Neuronal stem cell (in vitro differentiated cells): ENCODE data around the gene PLAC1.

ENCODE experiments used
- DNase-seq: peaks from one replicate; pipeline ENCODE4 v3.0.0-alpha.2; 2013; ENCODE audit warnings: low spot score
- H2AFZ ChIP-seq: one replicate; pipeline ENCODE4 v1.6.1; 2013; ENCODE audit warnings: mild to moderate bottlenecking, low read length, inconsistent platforms
- H2AK5ac ChIP-seq: 2 replicates; pipeline ENCODE4 v1.6.1; 2013; ENCODE audit warnings: low read depth, mild to moderate bottlenecking, inconsistent platforms, low read length, moderate library complexity, mixed read lengths
- H2BK120ac ChIP-seq: 2 replicates; pipeline ENCODE4 v1.6.1; 2013; ENCODE audit warnings: low read depth, mild to moderate bottlenecking, inconsistent platforms, low read length, moderate library complexity, mixed read lengths
- H2BK12ac ChIP-seq: one replicate; pipeline ENCODE4 v1.6.1; 2013; ENCODE audit warnings: low read length, inconsistent platforms
- H2BK15ac ChIP-seq: 2 replicates; pipeline ENCODE4 v1.6.1; 2013; ENCODE audit warnings: mild to moderate bottlenecking, low read length, inconsistent platforms, mixed read lengths
- H2BK5ac ChIP-seq: one replicate; pipeline ENCODE4 v1.6.1; 2013; ENCODE audit warnings: inconsistent platforms, mild to moderate bottlenecking, low read length, moderate library complexity
- H3K14ac ChIP-seq: one replicate; pipeline ENCODE4 v1.6.1; 2013; ENCODE audit warnings: low read length, inconsistent platforms
- H3K18ac ChIP-seq: 2 replicates; pipeline ENCODE4 v1.6.1; 2013; ENCODE audit warnings: low read length, inconsistent platforms
- H3K23ac ChIP-seq: 2 replicates; pipeline ENCODE4 v1.6.1; 2013; ENCODE audit warnings: low read depth, mild to moderate bottlenecking, mixed read lengths, low read length, inconsistent platforms; ENCODE audit not compliant: poor library complexity
- H3K27ac ChIP-seq: replicated peaks from 3 replicates; pipeline ENCODE4 v1.5.1; 2013; ENCODE audit warnings: low read length, inconsistent platforms
- H3K27me3 ChIP-seq, 3 experiments: 2 replicates each; pipeline ENCODE4 v1.6.1; 2013; ENCODE audit warnings: low read length in 3 of 3, mild to moderate bottlenecking in 2 of 3, inconsistent platforms in 1 of 3, low read depth in 1 of 3, mixed read lengths in 1 of 3, moderate library complexity in 1 of 3; ENCODE audit not compliant: control insufficient read depth in 3 of 3, insufficient read depth in 3 of 3
- H3K36me3 ChIP-seq, 2 donors: replicated peaks in 1 of 2; 2 replicates each; pipeline ENCODE4 v1.6.1; 2013; ENCODE audit warnings: low read length in 2 of 2; ENCODE audit not compliant: control insufficient read depth in 2 of 2, insufficient read depth in 2 of 2
- H3K4ac ChIP-seq: 2 replicates; pipeline ENCODE4 v1.6.1; 2013; ENCODE audit warnings: inconsistent platforms, mild to moderate bottlenecking, low read length, moderate library complexity
- H3K4me1 ChIP-seq, 2 donors: 1 replicate in 1 of 2; 2 replicates in 1 of 2; pipeline ENCODE4 v1.6.1; 2013; ENCODE audit warnings: low read length in 2 of 2, low read depth in 1 of 2; ENCODE audit not compliant: control insufficient read depth in 2 of 2, insufficient read depth in 1 of 2
- H3K4me2 ChIP-seq: one replicate; pipeline ENCODE4 v1.6.1; 2013; ENCODE audit warnings: mild to moderate bottlenecking, low read length, inconsistent platforms; ENCODE audit not compliant: insufficient read depth, poor library complexity, severe bottlenecking
- H3K4me3 ChIP-seq, 2 donors: 2 replicates each; pipeline ENCODE4 v1.5.1; 2013; ENCODE audit warnings: low read length in 2 of 2, mild to moderate bottlenecking in 2 of 2, inconsistent platforms in 1 of 2, moderate library complexity in 1 of 2
- H3K79me1 ChIP-seq: one replicate; pipeline ENCODE4 v1.6.1; 2013; ENCODE audit warnings: low read depth, mild to moderate bottlenecking, inconsistent platforms, low read length, moderate library complexity
- H3K9ac ChIP-seq: one replicate; pipeline ENCODE4 v1.6.1; 2013; ENCODE audit warnings: mild to moderate bottlenecking, low read depth, low read length, inconsistent platforms; ENCODE audit not compliant: poor library complexity
- H3K9me3 ChIP-seq, 2 donors: replicated peaks in 1 of 2; 2 replicates each; pipeline versions ENCODE3 to v1.6.1; 2013; ENCODE audit warnings: low read length in 2 of 2, mild to moderate bottlenecking in 2 of 2, inconsistent platforms in 1 of 2, low read depth in 1 of 2, mixed read lengths in 1 of 2, moderate library complexity in 1 of 2; ENCODE audit not compliant: control insufficient read depth in 2 of 2, insufficient read depth in 1 of 2
- H4K8ac ChIP-seq: one replicate; pipeline ENCODE4 v1.6.1; 2013; ENCODE audit warnings: low read depth, mild to moderate bottlenecking, inconsistent platforms, low read length, moderate library complexity
- H4K91ac ChIP-seq: one replicate; pipeline ENCODE4 v1.6.1; 2013; ENCODE audit warnings: low read length, low read depth, mild to moderate bottlenecking, inconsistent platforms; ENCODE audit not compliant: poor library complexity
- WGBS, 2 donors: extraction: QIAGEN DNeasy Blood & Tissue Kit; methylation state at CpG; one replicate each; pipeline ENCODE4 v1.1.7; 2013; ENCODE audit warnings: missing lambda C conversion rate in 2 of 2, mixed read lengths in 1 of 2; ENCODE audit not compliant: insufficient read length in 2 of 2, insufficient replicate concordance in 1 of 2; ENCODE audit errors: extremely low coverage in 2 of 2; 5-methylcytosine and 5-hydroxymethylcytosine counted together

The PLAC1 gene

GRCh38 chrX:134571796-134572195, 86.5 kb downstream of the PLAC1 start:
- no peak overlapping the region for H2AK5ac ChIP-seq

DNA sequence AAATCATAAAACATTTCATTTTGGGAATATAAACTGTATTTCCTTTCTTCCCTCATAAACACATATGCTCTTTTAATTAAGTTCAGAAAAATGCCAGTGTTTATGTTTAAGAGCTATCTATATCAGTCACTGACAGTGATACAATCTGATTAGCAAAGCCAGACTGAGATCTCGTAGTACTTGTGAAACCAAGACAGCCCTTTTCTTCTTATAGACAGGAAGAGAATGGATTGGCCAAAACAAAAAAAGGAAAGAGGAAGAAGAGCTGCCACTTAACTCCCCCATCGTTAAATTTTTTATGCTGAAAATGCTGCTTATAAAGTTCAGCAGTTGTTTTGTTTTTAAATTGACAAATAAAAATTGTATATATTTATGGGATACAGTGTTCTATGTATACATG, 87.4 kb downstream of the PLAC1 start:
- no peak overlapping the region for H3K27ac ChIP-seq
- peaks cover 0 to 10% (median 0%) of the 10 kb centered on the region in 3 experiments for H3K27me3 ChIP-seq
- no peaks in the 10 kb centered on the region for H3K79me1 ChIP-seq
- no peak overlapping the region for H3K9ac ChIP-seq
- no peak overlapping the region for H2AFZ ChIP-seq
- no peak overlapping the region for H3K18ac ChIP-seq
- no peaks in the 10 kb centered on the region for H3K9me3 ChIP-seq
- peaks cover 2 to 3% of the 10 kb centered on the region in 2 donors for H3K4me1 ChIP-seq
- H3K14ac ChIP-seq = no peak overlapping the region
- no CpG with 5 or more reads among the region's 2 CpGs for WGBS, 2 donors
- no peak overlapping the region for H3K4me2 ChIP-seq
- no peak overlapping the region for H2BK120ac ChIP-seq
- no peak overlapping the region for H4K8ac ChIP-seq
- H3K4me3 ChIP-seq = no peak overlapping the region
- no peak overlapping the region for H3K4ac ChIP-seq
- H3K23ac ChIP-seq = no peak overlapping the region
- no peak overlapping the region for H2BK5ac ChIP-seq
- H3K36me3 ChIP-seq = no peaks in the 10 kb centered on the region
- no peak overlapping the region for H2BK12ac ChIP-seq
- no peak overlapping the region for H4K91ac ChIP-seq
- no peak for DNase-seq
- H2BK15ac ChIP-seq = no peak overlapping the region
- no peak overlapping the region for H2AK5ac ChIP-seq

More at GRCh38 chrX:134571796-134572195, 86.5 kb downstream of the PLAC1 start:
- Histone ChIP-seq H3K36me3 (no peaks in the 10 kb centered on the region), H3K4me2 (no peak overlapping the region), H2BK5ac (no peak overlapping the region), H2BK120ac (no peak overlapping the region), H3K79me1 (no peaks in the 10 kb centered on the region), H2BK15ac (no peak overlapping the region), H2BK12ac (no peak overlapping the region), H4K8ac (no peak overlapping the region), H3K4me1 (peaks cover 2 to 3% of the 10 kb centered on the region in 2 donors), H4K91ac (no peak overlapping the region), H3K23ac (no peak overlapping the region), H3K14ac (no peak overlapping the region), H3K27me3 (peaks cover 0 to 10% (median 0%) of the 10 kb centered on the region in 3 experiments), H2AFZ (peak overlapping the region; percentile 25), H3K4ac (no peak overlapping the region), H3K9me3 (no peaks in the 10 kb centered on the region), H3K9ac (no peak overlapping the region), H3K27ac (no peak overlapping the region), H3K18ac (no peak overlapping the region), H3K4me3 (no peak overlapping the region)
- no CpG with 5 or more reads among the region's 5 CpGs for WGBS, 2 donors
- DNase-seq = no peak

GRCh38 chrX:134570509-134570846, 87.8 kb downstream of the PLAC1 start:
- Histone ChIP-seq H2BK15ac (no peak overlapping the region), H3K4me1 (peaks cover 2 to 3% of the 10 kb centered on the region in 2 donors), H2AFZ (no peak overlapping the region), H3K4ac (no peak overlapping the region), H2AK5ac (no peak overlapping the region), H3K36me3 (no peaks in the 10 kb centered on the region), H3K23ac (no peak overlapping the region), H4K91ac (no peak overlapping the region), H2BK120ac (no peak overlapping the region), H3K4me2 (no peak overlapping the region), H2BK12ac (no peak overlapping the region), H3K9ac (no peak overlapping the region), H4K8ac (no peak overlapping the region), H3K79me1 (no peaks in the 10 kb centered on the region), H3K27me3 (peaks cover 0 to 10% (median 0%) of the 10 kb centered on the region in 3 experiments), H3K9me3 (no peaks in the 10 kb centered on the region), H2BK5ac (no peak overlapping the region), H3K18ac (no peak overlapping the region), H3K4me3 (no peak overlapping the region), H3K14ac (no peak overlapping the region), H3K27ac (no peak overlapping the region)
- WGBS, 2 donors = no CpG with 5 or more reads among the region's 3 CpGs
- no peak for DNase-seq

DNA sequence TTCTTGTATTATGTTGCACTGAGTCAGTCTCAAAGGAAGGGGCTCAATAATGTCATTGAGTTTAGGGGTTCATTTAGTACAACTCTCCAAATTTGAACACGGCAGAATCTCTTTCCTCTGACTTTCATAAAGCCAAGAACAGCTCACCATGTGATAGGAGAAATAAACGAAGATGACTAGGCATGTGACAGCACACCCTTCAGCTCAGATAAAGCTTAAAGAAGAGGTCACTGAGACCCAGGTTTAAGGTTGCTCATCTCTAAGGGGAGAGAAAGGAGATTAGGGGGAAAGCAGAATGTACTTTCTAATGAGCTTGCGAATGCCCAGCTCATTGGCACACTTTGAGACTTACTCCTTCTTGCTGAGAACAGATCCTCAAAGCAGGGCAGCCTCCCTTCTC, 89.0 kb downstream of the PLAC1 start:
- Histone ChIP-seq H4K8ac (no peak overlapping the region), H4K91ac (no peak overlapping the region), H3K36me3 (no peaks in the 10 kb centered on the region), H2AK5ac (no peak overlapping the region), H3K4ac (no peak overlapping the region), H2BK12ac (no peak overlapping the region), H2BK15ac (no peak overlapping the region), H3K9me3 (no peaks in the 10 kb centered on the region), H3K4me1 (peaks cover 2 to 3% of the 10 kb centered on the region in 2 donors), H3K14ac (no peak overlapping the region), H3K23ac (no peak overlapping the region), H3K27ac (no peak overlapping the region), H2BK5ac (no peak overlapping the region), H3K4me2 (no peak overlapping the region), H2BK120ac (no peak overlapping the region), H3K79me1 (no peaks in the 10 kb centered on the region), H3K27me3 (peaks cover 0 to 10% (median 0%) of the 10 kb centered on the region in 3 experiments), H2AFZ (no peak overlapping the region), H3K9ac (no peak overlapping the region), H3K18ac (no peak overlapping the region), H3K4me3 (no peak overlapping the region)
- DNase-seq = no peak
- WGBS, 2 donors = no CpG with 5 or more reads among the region's 3 CpGs
